Medulla oblongata (tissue), 1 donor: ENCODE data around the gene TMCC3.

Experiments used
- DNase-seq: peaks from one replicate; pipeline ENCODE4 v3.0.0-alpha.2; 2015; ENCODE audit errors: extremely low spot score

TMCC3 gene

DNA sequence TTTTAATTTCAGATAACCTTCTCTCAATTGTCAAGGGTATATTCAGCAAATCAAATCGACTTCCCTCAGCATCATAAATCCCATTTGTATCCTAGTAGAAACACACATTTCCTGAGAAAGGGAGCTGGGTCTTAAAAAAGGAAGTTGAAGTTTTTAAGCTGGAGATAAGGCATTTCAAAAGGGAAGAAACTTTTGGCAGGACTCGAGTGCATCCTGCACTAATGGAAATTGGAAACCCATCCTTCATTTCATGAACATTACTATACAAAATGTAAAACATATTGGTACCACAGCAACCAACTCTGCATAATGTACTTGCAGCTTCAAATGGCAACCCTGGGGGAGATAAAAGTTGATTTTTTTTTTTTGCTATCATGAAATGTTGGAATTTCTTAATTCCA lies 23.7 kb upstream of the TMCC3 start:
- DNase-seq = no peak

DNA sequence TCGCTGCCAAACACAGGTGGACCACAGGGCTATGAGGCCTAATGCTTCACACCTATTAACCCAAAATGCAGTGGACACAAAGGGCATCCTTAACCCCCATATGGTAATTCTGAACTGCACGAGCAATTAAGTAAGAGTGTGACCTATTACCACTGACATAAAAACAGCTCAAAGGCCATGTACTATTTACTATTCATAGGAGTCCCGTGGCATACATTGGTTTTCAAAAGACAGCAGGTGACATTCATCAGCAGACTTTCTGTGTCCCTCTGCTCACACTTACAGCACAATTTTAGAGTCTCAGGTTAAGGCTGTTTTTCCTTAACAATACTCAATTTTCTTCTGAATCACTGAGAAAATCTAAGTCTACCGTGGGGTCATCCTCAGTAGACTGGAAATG lies 23.1 kb upstream of the TMCC3 start:
- DNase-seq = no peak

DNA sequence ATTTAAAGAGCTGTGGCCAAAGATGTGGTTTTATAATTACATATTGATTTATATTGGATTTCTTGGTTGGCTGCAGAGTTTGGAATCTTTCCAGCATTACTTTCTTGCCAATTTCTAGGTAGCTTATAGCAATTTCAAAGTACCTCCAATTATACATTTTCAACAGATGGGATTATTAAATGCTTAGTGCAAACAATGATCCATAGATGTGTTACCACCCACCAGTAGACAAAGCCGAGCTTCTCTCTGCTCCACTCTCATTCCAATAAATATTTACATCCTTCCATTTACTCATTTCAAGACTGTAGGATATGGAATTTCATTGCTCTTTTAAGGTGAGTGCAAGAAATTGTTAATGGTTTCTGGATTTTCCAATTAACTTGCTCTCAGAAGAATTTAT lies 21.6 kb upstream of the TMCC3 start:
- DNase-seq = no peak

DNA sequence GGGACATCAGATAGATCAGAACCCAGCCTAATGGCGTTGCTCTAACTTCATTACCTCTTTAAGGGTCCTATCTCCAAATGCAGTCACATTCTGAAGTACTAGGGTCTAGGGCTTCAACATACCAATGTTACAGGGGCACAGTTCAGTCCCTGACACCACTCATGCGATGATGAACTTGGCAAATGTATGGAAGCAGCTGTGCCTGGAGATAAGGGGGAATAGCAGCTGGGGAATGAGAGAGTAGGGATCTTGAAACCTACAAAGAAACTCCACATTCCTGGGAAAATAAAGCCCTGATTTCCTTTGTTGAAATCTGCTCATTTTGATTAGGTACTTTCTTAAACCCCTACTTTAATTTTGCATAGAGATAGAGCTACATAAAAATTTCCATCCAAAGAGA lies 20.5 kb upstream of the TMCC3 start:
- no peak for DNase-seq

DNA sequence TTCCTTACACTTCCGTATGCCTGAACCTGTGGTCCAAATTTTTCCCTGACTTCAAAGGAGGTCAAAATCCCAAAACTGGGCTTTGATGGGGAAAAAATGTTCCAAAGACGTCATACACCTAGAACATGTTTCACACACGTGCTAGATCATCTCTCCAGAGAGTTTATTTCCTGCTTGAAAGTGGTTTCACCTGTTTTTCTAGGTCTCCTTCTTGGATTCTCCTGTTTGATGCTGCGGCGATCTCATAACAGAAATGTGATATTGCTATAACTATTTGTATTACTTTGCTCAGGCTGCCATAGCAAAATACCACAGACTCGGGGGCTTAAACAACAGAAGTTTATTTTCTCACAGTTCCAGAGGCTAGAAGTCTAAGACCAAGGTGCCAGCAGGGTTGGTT lies 19.7 kb upstream of the TMCC3 start:
- no peak for DNase-seq

DNA sequence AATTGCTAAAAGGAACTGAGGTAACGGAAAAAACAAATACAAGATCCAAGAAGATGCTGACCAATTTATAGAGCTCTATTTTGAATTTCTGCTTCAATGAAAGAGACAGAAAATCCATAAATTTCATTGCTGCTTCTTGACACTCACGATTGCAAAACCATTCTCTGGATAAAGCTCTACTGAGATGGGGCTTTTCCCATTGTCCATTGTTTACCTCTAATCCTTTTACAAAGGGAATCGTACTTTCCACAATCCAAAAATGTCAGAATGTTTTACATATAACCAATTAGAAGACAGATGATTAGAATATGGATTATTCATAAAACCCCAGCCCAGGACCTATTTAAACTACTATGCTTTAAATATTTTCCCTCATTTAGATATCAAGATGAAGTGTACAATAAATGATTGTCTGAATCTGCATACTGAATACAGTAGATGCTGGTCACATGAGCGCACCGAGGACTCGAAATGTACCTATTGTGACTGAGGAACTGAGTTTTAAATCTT lies 16.7 kb upstream of the TMCC3 start:
- DNase-seq = no peak

DNA sequence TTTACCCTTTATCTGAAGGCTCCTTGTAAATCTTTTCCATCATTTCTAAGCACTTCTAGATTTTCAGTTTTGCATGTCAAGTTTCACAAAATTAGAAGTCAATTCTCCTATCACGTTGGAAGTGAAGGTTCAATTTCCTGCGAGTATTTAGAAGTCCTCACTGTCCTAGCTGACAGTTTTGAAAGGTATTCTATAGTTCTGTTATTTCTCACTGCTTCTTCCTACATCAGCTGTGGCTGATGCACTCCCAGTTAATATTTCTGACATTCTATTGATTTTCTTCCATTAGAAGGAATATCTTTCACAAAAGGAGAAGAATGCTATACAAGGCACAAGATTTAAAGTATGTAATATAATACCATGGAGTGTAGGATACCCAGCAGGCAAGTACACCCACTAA lies 15.8 kb upstream of the TMCC3 start:
- no peak for DNase-seq

DNA sequence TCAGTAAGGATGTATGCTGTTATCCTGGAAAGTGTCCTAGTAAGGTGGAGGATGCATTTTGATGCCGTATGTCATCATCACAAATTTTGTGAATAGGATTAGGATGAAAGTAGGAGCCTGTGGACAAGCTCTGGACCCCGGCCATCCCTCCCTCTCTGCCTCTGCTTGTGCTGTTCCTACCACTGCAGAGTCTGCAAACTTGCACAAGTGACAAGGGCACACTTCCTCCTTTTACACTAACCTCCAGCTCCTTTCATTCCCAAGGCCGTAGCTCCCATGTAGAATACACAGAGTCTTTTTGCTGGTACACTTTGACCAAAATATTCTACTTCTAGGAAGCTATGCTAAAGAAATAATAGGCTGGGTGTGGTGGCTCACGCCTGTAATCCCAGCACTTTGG lies 13.3 kb upstream of the TMCC3 start:
- DNase-seq = no peak

DNA sequence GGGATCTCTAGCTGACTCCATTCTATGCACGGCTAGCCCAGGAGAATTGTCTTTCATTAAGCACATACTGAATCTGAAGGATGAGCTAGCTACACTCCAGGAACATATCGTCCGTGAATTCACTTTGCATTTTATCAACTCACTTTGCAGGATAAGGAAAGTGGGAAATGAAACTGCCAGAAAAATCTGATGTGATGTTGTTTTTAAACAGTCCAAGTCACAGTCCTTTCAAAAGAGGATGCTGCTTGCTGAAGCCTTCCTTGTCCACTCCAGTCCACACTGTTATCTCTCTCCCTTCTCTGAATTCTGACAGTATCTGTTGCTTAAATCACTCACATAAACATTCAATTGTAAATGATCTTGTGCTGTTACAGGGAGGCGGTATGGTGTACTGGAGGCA lies 12.7 kb upstream of the TMCC3 start:
- DNase-seq = peak; percentile 72

DNA sequence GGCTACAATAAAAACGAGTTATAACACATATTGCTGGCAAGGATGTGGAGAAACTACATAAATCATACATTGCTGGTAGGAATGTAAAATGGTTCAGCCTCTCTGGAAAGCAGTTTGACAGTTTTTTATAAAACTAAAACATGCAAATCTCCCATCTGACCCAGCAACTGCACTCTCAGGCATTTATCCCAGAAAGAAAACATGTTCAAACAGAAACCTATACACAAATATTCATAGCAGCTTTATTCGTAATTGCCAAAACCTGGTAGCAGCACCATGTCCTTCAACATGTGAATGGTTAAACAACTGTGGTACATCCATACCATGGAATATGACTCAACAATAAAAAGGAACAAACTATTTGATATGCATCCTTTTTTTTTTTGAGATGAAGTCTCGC lies 10.1 kb upstream of the TMCC3 start:
- DNase-seq = no peak

DNA sequence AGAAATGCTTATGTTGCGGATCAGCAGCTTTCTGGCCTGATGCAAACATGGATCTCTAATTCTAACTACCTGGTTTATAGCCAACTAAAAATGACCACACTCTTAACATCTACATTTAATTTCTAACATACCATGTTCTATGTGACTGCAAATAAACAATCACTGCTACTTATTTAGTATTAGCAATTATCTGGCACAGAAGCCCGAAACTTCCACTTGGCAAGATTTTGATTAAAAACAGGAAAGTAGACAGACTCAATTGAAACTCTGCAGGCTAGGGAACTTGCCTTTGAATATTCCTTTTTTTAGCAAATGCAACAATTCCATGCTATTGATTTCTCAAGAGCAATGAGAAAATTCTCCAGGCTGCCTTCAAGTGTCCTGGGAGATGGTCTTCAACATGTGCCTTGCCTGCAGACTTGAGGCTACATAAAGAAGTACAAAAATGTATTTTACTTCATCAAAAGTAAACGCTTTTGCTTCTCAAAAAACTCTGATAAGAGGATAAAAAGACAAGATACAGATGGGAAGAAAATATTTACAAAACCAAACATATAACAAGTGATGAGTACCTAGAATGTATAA lies 9.1 kb upstream of the TMCC3 start:
- no peak for DNase-seq

DNA sequence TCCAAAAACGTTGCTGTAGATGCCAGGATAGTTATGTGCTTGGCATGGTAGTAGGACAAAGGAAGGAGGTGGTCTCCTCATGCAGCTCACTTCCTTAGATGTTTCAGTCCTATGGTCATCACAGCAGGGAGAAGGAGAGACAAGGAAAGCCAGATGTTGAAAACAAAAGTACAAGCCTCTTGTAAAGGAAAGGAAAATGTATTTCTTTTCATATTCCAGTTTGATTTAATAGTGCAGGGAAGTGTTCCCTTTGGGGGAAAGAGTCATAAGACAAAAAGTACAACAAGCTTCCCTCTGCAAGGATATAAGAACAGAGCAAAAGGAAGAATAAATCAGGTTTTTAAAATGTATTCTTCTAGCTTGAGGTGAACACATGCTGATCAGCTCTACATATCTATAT lies 8.6 kb upstream of the TMCC3 start:
- no peak for DNase-seq

DNA sequence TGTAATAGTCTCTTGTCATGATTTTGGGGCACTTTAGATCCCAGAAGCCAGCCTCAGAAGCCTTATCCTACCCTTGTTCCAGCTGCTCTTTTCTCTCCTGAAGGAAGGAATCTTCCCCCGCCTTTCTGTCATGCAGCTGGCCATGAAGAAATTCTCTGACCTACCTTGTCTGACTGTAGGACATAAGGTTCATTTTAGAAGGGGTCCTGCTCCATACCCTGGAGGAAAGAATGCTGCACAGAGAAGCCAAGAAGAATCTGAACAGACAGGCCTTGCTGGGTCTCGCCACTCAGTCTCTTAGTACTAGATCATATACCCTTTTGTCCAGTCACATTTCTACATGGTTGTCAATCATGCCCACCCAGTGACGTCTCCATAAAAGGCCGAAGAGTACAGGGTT lies 6.2 kb upstream of the TMCC3 start:
- no peak for DNase-seq

DNA sequence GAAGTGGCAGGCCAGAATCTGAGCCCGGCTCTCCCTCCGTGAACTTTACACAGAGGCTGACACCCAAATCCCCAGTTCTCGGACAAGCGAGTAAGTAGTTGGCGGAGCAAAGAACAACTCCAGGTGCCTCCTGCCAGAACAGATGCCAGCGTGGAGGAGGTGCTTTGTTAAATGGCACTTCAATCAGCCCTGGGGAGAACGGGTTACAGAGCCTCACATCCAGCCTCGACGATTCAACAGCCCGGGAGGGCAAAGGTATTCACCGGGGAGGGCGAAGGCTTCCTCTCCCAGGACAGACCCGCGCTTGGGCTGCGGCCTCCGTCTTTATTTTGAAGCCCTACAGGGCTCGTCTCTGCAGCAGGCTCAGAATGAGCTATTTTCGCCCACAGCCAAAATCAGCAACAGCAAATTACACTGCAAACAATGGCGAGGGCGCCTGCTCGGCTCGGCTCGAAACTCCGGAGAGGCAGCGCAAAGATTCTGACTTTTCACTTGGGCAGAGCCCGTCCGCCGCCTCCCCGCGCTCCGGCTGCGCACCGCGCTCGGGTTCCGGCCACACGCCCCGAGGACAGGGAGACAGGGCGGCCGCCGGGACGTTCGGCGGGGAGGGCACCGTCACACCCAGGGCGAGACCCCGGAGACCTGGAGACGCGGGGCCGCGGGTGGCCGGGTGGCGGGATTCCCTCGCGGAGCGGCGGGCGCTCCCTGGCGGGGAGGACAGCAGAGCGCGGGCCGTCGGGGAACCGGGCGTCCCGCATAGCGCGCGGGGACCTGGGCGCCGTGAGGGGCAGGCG lies 811 bp downstream of the TMCC3 start:
- no peak for DNase-seq

DNA sequence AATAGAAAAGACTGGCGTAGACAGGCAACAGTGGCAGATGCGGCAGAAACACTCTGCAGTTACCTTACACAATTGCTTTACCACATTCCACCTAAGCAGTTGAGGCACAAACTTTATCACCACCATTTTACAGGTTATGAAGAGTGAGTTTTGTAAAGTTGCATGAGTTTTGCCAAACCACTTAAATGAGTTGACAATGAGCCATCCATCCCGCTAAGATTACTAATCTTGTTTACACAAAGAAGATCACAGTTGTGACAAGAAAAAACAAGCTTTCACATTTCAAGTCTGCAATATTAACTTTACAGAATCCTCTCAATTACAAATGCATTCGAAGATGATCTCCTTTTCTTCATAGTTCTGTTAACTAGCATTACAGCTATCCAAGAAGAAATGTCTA lies 1.8 kb downstream of the TMCC3 start:
- DNase-seq = no peak

DNA sequence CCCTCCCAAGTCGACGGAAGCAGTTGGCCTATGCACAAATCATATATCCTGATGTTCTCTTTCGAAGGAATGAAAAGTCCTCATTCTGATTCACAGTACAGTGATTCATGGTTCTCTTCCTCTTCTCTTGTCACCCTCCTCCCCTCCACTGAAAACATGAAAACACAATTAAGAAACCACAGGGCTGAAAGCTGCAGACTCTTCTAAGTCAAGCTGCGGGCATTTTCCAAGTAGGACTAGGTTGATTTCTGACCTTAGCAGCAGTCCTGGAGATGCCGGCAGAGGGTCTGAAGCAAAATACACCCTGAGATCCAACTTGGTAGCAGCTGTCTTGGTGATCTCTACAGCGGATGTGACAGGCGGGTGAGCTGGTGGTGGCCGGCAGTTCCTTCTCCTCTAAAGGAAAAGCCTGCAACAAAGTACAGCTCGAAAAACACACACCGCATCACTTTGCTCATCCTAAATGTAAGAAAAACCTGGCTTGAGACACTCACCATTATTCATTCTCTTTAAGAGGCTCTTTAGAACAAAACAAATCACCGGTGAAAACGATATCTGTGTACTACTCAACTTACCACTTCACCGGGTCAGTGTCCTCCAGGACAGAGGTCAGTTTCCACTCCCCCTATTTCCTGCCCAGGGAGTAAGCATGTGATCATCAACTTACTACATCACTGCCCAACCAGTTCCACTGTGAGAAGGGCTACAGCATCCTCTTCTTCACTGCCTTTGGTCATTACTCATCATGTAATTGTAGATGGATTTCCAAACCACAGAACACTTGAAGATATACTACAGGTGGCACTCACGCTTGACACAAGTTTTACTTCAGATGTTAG lies 6.0 kb downstream of the TMCC3 start:
- DNase-seq = peak; percentile 74

DNA sequence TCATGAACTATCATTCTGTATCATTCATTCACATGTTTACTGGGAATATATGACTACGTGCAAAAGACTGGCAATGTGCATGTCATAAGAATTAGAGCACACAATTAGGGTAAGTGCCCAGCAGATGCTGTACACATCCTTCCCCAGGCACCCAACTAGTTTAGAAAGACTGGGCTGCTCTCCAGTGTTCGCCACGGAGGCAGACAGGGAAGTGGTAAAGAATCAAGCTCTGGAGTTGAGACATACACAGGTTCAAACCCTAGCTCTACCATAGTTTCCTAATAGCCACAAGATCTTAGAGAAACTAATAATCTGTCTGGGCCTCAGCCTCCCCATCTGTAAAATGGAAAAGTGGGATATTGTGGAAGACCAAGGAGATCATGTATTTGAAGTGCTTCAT lies 6.8 kb downstream of the TMCC3 start:
- no peak for DNase-seq

DNA sequence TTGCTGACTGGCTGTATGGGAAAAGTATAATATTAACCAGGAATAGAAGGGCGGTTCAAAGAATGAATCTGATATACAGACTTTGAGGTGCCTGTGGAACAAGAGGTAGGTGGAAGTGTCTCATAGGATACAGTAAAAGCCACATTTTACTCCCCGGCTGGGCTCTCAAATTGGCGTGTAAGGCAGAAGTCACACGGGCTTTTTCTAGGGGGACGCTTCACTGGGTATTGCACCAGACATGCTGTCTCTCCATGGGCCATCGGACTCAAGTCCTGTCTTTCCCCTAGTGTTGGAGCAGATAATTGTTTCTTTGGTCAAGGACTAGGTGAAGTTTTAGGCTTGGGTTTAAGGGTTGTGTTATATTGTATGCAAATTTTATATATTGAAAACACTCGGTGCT lies 9.1 kb downstream of the TMCC3 start:
- no peak for DNase-seq

DNA sequence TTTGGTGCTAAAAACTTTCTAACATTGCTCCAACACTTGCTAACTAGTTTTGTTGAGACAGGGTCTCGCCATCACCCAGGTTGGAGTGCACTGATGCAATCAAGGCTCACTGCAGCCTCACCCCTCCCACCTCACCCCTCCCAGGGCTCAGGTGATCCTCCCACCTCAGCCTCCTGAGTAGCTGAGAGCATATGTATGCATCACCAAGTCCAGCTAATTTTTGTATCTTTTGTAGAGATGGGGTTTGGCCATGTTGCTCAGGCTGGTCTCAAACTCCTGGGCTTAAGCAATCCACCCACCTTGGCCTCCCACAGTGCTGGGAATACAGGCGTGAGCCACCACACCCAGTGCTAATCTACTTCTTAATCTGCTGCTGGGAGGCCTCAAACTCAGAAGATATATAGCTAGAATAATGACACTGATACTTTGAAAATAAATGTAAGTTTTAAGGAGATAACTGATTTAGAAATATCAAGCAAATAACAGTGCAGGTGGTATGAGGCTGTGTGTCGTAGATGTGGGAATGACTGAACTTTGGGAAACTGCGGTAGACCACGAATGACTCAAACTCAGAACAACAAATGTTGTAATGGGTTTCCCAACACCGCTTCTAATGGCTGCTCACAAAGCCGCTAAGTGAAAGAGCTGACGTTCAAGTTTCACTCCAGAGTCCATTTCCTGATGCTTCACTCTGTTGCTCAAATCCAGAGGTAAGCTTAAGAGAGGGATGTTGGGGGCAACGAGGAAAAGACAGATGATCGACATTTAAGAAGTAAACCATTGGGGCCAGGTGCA lies 10.0 kb downstream of the TMCC3 start:
- no peak for DNase-seq

DNA sequence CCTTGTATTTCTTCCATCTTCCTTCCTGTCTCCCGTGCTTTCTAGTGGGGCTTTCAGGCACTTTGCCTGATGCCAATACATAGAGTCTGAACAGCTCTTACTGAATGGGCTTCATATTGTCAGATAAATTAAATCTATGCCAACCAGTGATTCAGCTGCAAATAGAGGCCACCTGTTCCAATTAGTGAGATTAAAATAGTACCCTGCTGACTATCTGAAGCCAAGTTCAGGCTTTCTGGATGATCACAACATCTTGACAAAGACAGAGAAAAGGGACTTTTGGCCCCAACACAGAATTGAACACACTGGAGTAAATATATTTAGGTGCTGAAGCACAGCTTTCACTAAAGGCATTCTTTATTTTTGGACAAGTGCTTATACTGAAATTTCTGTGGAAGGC lies 11.8 kb downstream of the TMCC3 start:
- DNase-seq = no peak

DNA sequence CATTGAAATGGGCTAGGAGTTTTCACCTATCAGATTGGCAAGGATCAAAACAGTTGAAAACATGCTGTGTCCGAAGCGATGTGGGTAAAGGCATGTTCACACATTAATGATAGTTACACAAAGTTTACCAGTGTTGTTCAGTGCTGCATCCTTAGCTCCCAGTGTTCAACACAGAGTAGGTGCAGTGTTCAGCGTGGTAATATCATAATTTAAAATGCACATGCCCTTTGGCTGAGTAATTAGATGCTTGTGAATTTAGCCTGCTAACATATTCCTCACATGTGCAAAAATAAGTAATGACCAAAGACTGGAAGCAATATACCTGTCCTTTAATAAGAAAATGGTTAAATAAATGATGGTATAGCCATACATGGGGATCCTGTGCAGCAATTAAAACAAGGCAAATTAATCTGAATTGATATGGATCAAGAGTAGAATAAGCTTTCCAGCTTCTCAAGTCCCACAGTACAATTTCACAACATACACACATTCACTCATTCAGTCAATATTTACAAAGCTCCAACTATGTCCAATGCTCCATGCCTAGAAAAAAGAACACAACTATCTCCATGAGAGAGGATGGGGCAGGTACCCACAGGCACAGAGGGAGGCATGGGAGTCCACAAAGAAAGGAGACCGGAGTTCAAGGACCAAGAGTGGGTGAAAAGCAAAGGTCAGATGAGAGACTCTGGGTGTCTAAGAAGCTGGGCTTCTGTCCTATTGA lies 12.8 kb downstream of the TMCC3 start:
- DNase-seq = no peak
